ENCODE measurements around the gene TOX2.

The TOX2 gene

DNA sequence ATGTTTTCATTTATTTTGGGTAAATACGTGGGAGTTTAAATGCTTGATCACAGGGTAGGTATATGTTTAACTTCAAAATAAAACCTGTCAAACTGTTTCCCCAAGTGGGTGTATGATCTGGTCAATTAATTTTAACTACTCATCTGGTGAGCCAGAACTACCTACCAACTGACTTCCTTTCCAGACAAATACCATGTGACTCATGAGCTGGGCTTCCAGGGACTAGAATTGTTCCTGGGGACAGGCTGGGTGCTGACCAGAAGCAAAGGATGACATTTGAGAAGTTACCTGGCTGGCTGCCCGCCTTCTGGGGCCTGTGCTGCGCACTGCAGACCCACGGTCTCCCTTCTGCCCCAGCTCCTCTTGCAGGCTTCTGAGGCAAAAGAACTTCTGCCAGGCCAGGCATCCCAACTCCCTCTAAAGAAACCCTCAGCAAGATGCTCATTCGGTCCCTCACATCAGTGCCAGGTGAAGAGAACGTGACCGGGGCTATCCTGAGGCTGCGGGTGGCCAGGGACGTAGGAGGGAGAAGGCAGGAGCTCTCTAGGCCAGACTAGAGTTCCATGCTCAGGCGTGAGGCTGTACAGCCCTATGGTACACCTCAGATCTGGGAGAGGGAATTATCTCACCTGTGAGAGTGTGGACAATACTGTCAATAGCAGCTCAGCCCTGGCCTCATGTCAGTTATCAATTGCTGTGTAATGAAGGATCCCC lies 168.7 kb downstream of the TOX2 start:
- peak; percentile 13 for DNase-seq

DNA sequence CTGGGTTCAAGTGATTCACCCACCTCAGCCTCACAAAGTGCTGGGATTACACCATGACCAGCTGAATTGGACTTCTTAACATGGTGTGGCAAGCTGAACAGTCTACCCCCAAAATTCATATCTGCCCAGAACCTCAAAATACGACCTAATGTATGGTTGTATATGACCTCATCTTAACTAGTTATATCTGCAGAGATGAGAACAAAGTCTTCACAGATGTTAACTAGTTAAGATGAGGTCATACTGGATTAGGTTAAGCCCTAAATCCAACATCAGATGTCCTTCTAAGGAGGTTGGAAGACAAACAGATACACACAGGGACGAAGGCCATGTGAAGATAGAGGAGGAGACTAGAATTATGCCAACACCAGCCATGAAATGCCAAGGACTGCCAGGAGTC lies 169.8 kb downstream of the TOX2 start:
- no peak for DNase-seq

DNA sequence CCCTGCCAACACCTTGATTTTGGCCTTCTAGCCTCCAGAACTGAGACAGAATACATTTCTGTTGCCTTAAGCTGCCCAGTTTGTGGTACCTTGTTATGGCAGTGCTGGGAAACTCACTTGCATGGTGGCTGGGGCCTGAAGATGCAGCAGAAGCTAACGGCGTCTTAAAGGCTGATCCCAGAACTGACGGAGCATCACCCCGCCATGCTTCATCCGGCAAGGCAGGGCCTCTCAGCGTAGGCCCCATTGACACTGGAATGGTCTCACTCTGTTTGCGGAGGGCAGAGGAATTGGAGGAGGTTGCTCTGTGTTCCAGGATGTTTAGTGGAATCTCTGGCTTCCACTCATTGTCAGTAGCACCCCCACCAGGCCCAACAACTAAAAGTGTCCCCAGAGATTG lies 170.2 kb downstream of the TOX2 start:
- no peak for DNase-seq

DNA sequence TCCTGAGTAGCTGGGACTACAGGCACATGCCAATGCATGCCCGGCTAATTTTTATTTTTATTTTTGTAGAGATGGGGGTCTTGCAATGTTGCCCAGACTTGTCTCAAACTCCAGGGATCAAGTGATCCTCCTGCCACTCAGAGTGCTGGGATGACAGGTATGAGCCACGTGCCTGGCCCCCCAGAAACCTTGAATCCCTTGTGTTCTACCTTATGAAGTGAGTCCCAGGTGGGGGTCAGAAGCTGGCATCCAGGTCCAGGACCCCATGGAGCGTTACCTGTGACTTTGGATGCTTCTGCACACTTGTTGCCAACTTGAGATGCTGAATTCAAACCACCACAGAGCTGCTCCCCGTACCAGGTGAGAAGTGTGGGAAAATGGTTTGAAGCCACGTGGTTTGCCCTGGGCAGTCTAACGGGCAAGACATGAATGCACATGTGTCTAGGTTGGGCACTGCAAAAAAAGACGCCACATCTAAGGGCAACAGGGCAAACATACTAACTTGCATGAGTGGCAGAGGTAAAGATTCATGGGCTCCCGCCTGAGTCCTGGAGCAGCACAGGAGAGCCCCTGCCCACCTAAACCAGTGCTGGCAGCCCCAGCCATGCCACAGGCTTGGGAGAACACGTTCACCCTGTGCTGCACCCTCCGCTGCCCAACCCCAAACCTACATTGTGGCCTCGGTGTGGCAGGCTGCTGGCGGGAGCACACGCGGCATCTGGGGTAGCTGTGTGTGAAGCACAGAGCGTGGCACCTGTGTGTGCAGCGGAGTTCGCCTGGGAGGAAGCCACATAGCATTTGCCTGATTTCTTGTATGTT lies 171.2 kb downstream of the TOX2 start:
- no peak for DNase-seq

DNA sequence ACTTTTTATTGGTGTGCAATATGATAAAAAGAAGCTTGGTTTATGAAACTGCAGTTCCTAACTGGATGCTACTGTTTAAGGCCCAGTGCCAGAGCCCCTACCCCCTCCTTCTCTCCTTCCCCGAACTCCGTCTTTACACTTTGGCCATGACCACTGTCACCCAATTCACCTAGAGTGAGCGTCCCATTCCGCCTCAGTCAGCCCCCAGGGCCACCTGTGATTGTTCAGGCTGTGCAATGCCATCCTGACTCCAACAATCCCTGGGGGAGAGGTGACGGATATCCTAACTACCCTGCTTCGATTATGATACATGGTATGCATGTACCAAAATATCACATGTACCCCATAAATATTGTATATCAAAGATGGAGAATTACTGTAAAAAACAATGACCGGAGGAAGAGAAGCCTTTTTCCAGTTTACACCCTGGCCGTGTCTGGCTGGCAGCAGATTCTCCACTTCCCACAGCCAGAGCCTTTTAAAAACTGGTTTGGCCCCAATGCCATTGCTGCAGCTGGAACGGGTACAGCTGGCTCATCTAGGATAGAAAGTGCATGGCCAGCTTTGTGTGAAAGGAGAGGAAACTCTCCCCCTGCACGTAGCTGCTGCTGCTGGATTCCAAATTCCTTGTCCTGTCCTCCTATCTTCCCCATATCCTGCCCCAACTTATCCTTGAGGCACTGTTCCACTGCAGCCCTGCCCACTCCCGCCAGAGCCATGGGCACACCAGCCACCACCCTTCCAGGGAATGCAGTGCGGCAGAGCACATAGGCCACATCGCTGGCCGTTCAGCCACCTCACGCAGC lies 172.6 kb downstream of the TOX2 start:
- no peak for DNase-seq

- DNase-seq = no peak
These were observed 173.1 kb downstream of the TOX2 start for GRCh38 chr20:44087857-44088120.

GRCh38 chr20:44089987-44090674 lies 175.5 kb downstream of the TOX2 start:
- DNase-seq = peak; percentile 36

DNA sequence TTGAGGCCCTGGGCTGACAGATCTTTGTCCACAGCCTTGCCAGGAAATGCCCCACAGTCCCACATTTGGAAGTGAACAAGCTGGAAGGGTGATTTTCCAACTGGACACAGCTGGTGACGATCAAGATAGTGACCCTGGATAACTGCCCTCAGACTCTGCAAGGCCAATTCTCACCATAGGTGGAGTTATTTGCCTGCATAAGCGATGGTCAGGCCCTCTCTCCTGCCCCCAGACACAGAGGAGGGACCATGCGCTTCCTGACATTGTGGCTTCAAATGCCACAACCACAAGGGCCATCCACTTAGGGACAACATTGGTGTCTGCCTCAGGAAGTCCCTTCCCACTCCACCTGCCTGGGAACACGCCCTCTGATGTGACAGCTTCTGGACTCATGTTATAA lies 176.4 kb downstream of the TOX2 start:
- DNase-seq = no peak

DNA sequence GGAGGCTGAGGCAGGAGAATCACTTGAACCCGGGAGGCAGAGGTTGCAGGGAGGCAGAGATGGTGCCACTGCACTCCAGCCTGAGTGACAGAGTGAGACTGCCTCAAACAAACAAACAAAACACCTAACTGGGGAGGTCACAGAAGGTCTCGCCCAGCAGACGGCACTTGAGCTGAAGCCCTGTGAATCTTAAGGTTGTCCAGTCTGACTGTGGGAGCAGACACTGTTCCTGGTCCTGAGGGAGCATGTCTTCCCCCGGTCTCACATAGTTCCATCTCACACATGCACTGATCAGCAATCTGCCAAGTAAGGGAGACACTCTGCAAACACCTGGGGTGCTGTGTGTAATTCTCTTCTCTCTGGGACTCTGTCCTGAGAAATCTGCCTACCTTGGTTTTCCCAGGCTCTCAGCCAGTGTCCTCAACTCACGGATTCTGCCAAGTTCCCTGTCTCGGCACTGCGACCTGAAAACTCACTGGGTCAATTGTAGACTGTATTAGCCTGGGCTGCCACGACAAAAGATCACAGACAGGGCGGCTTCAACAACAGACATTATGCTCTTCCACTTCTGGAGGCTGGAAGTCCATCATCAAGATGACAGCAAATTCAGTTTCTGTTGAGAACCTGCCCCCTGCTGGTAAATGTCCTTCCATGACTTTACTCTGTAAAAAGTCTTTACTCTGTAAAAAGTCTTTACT lies 178.0 kb downstream of the TOX2 start:
- peak; percentile 40 for DNase-seq

- no peak for DNase-seq
These were observed 178.6 kb downstream of the TOX2 start for GRCh38 chr20:44093249-44093582.

DNA sequence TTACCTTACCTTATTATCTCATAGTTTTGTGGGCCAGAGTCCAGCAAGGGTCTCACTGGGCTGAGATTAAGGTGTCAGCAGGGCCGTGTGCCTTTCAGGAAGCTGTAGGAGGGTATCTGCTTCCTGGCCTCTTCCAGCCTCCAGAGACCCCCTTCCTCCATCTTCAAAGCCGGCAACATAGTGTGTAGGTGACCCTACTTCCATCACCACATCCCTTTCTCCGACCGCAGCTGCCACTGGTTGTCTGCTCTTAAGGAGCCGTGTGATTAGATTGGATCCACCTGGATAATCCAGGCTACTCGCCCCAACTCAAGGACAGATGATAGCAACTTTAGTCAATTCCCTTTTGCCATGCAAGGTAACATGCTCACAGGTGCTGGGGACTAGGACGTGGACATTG lies 181.2 kb downstream of the TOX2 start:
- DNase-seq = no peak

- no peak for DNase-seq
These were observed 183.0 kb downstream of the TOX2 start for GRCh38 chr20:44097521-44098255.

GRCh38 chr20:44098256-44098630 lies 183.6 kb downstream of the TOX2 start:
- DNase-seq = no peak

DNA sequence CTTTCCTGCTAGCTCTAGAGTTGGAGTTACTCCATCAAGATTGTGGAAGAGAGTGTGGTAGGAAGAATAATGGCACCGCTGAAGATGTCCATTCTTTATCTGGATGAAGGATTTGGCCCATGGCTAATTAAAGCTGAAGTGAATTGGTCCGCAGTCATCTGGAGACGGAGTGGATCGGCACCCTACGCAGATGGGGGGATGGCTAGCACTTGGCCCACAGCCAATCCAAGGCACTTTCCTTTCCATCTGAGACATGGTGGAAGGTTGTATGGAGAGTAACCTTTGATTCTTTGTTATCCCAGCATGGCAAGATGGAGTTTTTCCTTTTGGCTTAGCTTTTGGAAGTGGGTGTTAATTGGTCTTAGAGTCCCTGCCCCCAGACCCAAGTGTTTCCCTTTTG lies 184.0 kb downstream of the TOX2 start:
- no peak for DNase-seq

DNA sequence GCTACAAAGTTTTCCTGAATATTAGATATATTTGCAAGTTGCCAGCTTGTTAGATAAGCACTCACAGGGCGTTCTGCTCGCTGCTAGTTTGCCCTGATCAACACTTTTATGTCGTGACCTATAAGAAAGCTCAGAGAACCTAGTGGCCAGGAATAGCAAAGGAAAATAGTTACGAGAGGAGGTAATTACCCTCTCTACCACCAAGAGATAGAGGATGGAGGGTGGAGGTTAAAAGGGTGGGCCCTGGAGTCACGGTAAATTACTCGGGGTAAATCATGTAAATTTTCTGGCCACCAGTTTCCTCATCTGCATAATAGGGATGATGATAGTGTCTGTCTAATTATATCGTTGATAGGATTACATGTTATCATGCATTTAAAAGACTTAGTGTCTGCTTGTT lies 185.2 kb downstream of the TOX2 start:
- DNase-seq = no peak

GRCh38 chr20:44102582-44102981 lies 187.9 kb downstream of the TOX2 start:
- DNase-seq = no peak

DNA sequence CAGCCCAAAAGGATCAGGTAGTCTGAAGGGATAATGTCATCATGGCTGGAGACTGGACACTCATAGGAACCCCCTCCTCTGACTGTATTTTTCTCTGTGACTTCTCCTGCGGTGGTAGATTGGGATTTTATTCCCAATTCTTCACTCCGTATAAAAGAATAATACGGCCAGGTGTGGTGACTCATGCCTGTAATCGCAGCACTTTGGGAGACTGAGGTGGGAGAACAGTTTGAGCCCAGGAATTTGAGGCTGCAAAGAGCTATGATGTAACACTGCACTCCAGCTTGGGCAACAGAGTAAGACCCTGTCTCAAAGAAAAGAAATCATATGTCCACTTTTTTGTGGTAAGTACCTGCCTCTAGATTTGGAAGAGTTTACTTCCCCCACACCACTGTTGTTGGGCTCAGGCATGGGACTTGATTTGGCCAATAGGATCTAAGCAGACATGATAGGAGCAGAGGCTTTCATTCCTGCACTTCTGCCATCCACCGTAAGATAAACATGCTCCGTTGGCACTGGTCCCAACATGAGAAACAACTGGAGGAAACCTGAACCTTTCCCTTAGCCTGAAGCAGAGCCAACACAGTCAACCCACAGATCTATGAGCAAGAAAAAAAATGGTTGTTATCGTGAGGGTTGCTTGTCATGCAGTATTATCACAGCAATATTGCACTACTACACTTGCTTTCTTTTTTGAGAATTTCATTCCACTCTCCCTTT lies 190.3 kb downstream of the TOX2 start:
- DNase-seq = peak; percentile 40

GRCh38 chr20:44106615-44107014 lies 192.0 kb downstream of the TOX2 start:
- DNase-seq = no peak

GRCh38 chr20:44109951-44110361 lies 195.3 kb downstream of the TOX2 start:
- no peak for DNase-seq

DNA sequence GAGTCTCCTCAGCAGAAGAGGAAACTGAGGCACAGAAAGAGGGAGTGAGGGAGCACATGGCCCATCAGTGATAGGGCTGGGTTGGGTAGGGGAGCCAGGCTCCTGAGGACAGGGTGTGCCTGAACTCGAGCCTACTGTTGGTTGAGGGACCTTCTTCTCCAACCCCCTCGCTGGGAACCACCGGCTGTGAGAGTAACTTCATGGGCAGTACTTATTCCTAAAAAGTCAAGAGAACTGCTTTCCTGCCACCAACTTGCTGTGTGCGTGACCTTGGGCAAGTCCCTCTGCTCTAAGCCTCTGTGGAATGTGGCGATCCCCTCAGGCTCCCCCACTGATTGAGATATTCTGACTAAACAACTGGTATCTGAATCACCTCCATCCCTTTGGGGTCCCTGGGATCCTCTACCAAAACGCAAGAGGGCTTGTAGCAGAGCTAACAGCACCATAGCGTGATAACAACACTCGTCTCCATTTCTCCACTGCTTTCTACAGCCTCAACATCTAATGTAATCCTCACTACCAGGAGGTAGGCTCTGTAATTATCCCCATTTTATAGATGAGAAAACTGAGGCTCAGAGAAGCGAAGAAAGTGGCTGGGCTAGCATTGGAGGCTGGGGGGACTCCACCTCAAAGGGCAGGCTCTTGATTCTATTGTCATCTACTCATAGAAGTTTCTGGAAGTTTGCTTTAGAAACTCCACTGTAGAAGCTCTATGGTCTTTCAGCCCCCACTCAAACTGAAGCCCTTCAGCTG lies 196.3 kb downstream of the TOX2 start:
- DNase-seq = no peak

All from DMS 273 treated with DMSO at 0.1 percent for 48 hours (cell line).